A549 (cell line): Measurements from ENCODE around the gene RPS6KA2. TPM values are rescaled to one million over a fixed set of nuclear protein-coding genes. Genes with fewer than 3 reads are reported as not detected.

ENCODE experiments used
- ATAC-seq, 2 experiments: fragments of 200-7000 bp in 1 of 2; fragments of >200 bp in 1 of 2; cut with Nextera tagmentation in 1 of 2; cut with Tn5 transposase in 1 of 2; 3 replicates each; pipeline versions ENCODE4 v1.8.0 to v1.9.1; 2018 to 2020; ENCODE audit warnings: mild to moderate bottlenecking in 1 of 2, moderate library complexity in 1 of 2
- CTCF ChIA-PET: fragments of 300-600 bp; sonication (Branson Sonifier 250); formaldehyde crosslinking; extraction: SDS; loops from one replicate; lab custom pipeline; 2021; ENCODE audit warnings: antibody characterized with exemption, inconsistent platforms; lab: Yijun Ruan, JAX
- POLR2A ChIA-PET: fragments of 350-600 bp; formaldehyde crosslinking; extraction: SDS; loops from one replicate; lab custom pipeline; 2021; ENCODE audit warnings: antibody characterized with exemption, inconsistent platforms; lab: Yijun Ruan, JAX
- DNase-seq, 2 experiments: peaks; one replicate each; pipeline versions ENCODE4 v3.0.0 to v3.0.0-alpha.2; 2011 to 2016; ENCODE audit warnings: low read depth in 1 of 2, low spot score in 1 of 2
- FAIRE-seq: peaks from 2 replicates; lab custom pipeline; 2011; peaks lifted over from hg19 to GRCh38; lab: Jason Lieb, UNC
- H3K27ac ChIP-seq, 2 experiments: fragments of >200 bp; sonication (Bioruptor Twin); formaldehyde crosslinking; 3 replicates each; pipeline ENCODE4 v1.5.1; 2016 to 2017
- H3K4me1 ChIP-seq: fragments of >200 bp; sonication (Bioruptor Twin); formaldehyde crosslinking; 3 replicates; pipeline ENCODE4 v1.6.1; 2016
- H3K4me2 ChIP-seq: fragments of >200 bp; sonication (Bioruptor Twin); formaldehyde crosslinking; 3 replicates; pipeline ENCODE4 v1.6.1; 2016
- H3K4me3 ChIP-seq: fragments of >200 bp; sonication (Bioruptor Twin); formaldehyde crosslinking; 3 replicates; pipeline ENCODE4 v1.5.1; 2016
- H3K9me3 ChIP-seq: fragments of >200 bp; sonication (Bioruptor Twin); formaldehyde crosslinking; 3 replicates; pipeline ENCODE4 v1.6.1; 2016
- ATOH8 ChIP-seq: fragments of 250-450 bp; sonication (Bioruptor Pico); IDR thresholded peaks from 2 replicates; pipeline ENCODE4 v1.5.0; 2020; ENCODE audit warnings: low read depth, mild to moderate bottlenecking, moderate library complexity
- BHLHE40 ChIP-seq: IDR thresholded peaks from 2 replicates; pipeline ENCODE4 v1.6.1; 2012; ENCODE audit warnings: low read depth, low read length, inconsistent platforms
- CBX8 ChIP-seq: fragments of 200-600 bp; sonication (generic); IDR thresholded peaks from 2 replicates; pipeline ENCODE4 v1.6.1; 2016
- ELK1 ChIP-seq: fragments of 150-350 bp; IDR thresholded peaks from 2 replicates; pipeline ENCODE4 v1.6.1; 2014; ENCODE audit warnings: low read depth, mild to moderate bottlenecking, low read length
- HEYL ChIP-seq: fragments of 250-450 bp; sonication (Bioruptor Pico); IDR thresholded peaks from 2 replicates; pipeline ENCODE4 v1.8.0; 2021; ENCODE audit warnings: mild to moderate bottlenecking, moderate library complexity
- HOXB5 ChIP-seq: fragments of 250-450 bp; sonication (Bioruptor Pico); IDR thresholded peaks from 2 replicates; pipeline ENCODE4 v1.5.0; 2020; ENCODE audit warnings: mild to moderate bottlenecking, moderate library complexity
- KDM5A ChIP-seq: fragments of 200-600 bp; sonication (generic); IDR thresholded peaks from 2 replicates; pipeline ENCODE4 v1.6.1; 2016; ENCODE audit warnings: antibody characterized with exemption, mild to moderate bottlenecking
- MAFK ChIP-seq: fragments of 450-650 bp; IDR thresholded peaks from 2 replicates; pipeline ENCODE4 v1.6.1; 2014; ENCODE audit not compliant: partially characterized antibody
- RCOR1 ChIP-seq: fragments of 150-350 bp; IDR thresholded peaks from 2 replicates; pipeline ENCODE4 v1.6.1; 2014; ENCODE audit warnings: antibody characterized with exemption, low read length, low read depth
- SMC3 ChIP-seq: fragments of >200 bp; sonication (Bioruptor Twin); formaldehyde crosslinking; IDR thresholded peaks from 3 replicates; pipeline ENCODE4 v1.6.1; 2018; ENCODE audit warnings: inconsistent platforms
- ZFP36 ChIP-seq: fragments of 450-650 bp; IDR thresholded peaks from 2 replicates; pipeline ENCODE4 v1.6.1; 2014; ENCODE audit warnings: borderline replicate concordance; ENCODE audit not compliant: partially characterized antibody
- WGBS: methylation state at CpG from one replicate; pipeline ENCODE4 v1.1.6; 2017; ENCODE audit errors: missing lambda C conversion rate; 5-methylcytosine and 5-hydroxymethylcytosine counted together
- polyA plus RNA-seq, 4 experiments: library from polyadenylated mRNA; depleted of rRNA in 3 of 4; stranded (reverse); fragments of >200 nt; fragmentation: RNase III in 1 of 4; extraction: RNeasy Plus Mini Kit Qiagen cat#74134 plus additional on column Dnase treatment in 1 of 4; gene quantifications; 2 replicates in 3 of 4; 3 replicates in 1 of 4; pipeline ENCODE4 v1.2.3, GENCODE V29; 2011 to 2017
- TF ChIP-seq, protein P1 (sequence below): fragments of 450-650 bp; IDR thresholded peaks from 2 replicates; pipeline ENCODE4 v1.6.1; 2014; ENCODE audit warnings: antibody characterized with exemption
- TF ChIP-seq, protein P2 (sequence below): fragments of >200 bp; sonication (Bioruptor Twin); formaldehyde crosslinking; IDR thresholded peaks from 3 replicates; pipeline ENCODE4 v1.5.1; 2016

Gene RPS6KA2
- polyA plus RNA-seq, 2 of the 4 experiments (the other 2 are of a cell fraction) = 0.19 TPM; not detected in 1

- CTCF ChIA-PET = interaction anchor here (0.5 to 2.5 kb wide), 3 partner anchors 10 to 161 kb away, joined by 4 to 13 read pairs (median 5); no protein-coding TSS in a partner anchor
- 50% methylated on average over 10 of the region's 10 CpGs for WGBS
- DNase-seq = no peak
- no peaks in the 10 kb centered on the region for H3K9me3 ChIP-seq
- no peak for FAIRE-seq
- no peak overlapping the region for H3K4me3 ChIP-seq
- no peaks in the 10 kb centered on the region for H3K4me1 ChIP-seq
- no peak for TF ChIP-seq ZFP36
- no peak overlapping the region for H3K4me2 ChIP-seq
- no peak overlapping the region for H3K27ac ChIP-seq
- POLR2A ChIA-PET = no interaction called here
- ATAC-seq = no peak
Observed at GRCh38 chr6:166410426-166410935, 216.6 kb downstream of the RPS6KA2 start.

DNA sequence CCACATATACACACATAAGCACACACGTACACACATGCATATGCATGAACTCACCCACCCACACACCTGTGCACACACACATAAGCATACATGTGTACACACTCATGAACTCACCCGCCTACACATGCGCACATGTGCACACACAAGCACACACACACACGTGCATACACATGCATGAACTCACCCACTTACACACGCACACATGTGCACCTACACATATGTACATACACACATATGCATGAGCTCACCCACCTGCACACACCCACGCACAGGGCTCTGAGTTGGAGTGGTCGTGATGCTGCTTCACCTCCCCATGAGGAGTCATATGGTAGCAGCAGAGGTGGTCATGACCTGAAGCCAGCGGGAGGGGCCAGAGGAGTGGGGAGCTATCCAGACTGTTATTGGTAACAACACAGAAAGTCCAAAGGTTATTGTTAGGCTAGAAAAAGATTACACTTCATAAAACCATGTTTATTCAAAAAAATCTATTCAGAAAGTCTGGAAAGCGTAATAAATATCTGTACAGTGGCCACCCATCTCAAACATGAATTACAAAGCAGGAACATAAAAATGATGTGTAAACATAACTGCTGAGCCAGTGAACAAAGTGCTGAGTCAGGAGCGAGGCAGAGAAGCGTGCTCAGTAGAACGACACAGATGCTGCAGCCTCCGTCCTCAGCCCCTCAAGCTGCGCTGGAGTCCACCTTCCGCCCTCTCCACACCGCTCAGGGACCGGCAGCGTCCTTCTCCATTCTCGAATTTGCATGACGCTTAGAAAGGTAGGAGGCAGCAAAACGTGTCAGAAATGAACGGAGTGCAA lies 217.9 kb downstream of the RPS6KA2 start:
- DNase-seq (no peak), FAIRE-seq (no peak), ATAC-seq (no peak)
- no peaks in the 10 kb centered on the region for H3K4me1 ChIP-seq
- no peaks in the 10 kb centered on the region for H3K9me3 ChIP-seq
- 64% methylated on average over 20 of the region's 22 CpGs for WGBS
- H3K27ac ChIP-seq = no peak overlapping the region
- no peak overlapping the region for H3K4me2 ChIP-seq
- ChIA-PET CTCF (interaction anchor here (1.2 to 2.5 kb wide), 2 partner anchors 9 to 11 kb away, joined by 4 to 13 read pairs; no protein-coding TSS in a partner anchor), POLR2A (no interaction called here)
- no peak overlapping the region for H3K4me3 ChIP-seq
- TF ChIP-seq, protein P1, sequence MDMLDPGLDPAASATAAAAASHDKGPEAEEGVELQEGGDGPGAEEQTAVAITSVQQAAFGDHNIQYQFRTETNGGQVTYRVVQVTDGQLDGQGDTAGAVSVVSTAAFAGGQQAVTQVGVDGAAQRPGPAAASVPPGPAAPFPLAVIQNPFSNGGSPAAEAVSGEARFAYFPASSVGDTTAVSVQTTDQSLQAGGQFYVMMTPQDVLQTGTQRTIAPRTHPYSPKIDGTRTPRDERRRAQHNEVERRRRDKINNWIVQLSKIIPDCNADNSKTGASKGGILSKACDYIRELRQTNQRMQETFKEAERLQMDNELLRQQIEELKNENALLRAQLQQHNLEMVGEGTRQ = no peak
- TF ChIP-seq MAFK (peak; percentile 80), CBX8 (no peak)

GRCh38 chr6:166406197-166406596 lies 220.9 kb downstream of the RPS6KA2 start:
- CTCF ChIA-PET = no interaction called here
- POLR2A ChIA-PET = no interaction called here
- no peak for TF ChIP-seq HEYL (CRISPR knock-in tag)
- TF ChIP-seq, protein P2, sequence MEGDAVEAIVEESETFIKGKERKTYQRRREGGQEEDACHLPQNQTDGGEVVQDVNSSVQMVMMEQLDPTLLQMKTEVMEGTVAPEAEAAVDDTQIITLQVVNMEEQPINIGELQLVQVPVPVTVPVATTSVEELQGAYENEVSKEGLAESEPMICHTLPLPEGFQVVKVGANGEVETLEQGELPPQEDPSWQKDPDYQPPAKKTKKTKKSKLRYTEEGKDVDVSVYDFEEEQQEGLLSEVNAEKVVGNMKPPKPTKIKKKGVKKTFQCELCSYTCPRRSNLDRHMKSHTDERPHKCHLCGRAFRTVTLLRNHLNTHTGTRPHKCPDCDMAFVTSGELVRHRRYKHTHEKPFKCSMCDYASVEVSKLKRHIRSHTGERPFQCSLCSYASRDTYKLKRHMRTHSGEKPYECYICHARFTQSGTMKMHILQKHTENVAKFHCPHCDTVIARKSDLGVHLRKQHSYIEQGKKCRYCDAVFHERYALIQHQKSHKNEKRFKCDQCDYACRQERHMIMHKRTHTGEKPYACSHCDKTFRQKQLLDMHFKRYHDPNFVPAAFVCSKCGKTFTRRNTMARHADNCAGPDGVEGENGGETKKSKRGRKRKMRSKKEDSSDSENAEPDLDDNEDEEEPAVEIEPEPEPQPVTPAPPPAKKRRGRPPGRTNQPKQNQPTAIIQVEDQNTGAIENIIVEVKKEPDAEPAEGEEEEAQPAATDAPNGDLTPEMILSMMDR = no peak
- no peak for TF ChIP-seq MAFK
- no peak for TF ChIP-seq KDM5A
- TF ChIP-seq BHLHE40 = no peak
- TF ChIP-seq ELK1 = no peak
- no peak for TF ChIP-seq SMC3
- no peak for TF ChIP-seq ATOH8 (CRISPR knock-in tag)
- no peak for TF ChIP-seq HOXB5 (CRISPR knock-in tag)
- no peak for TF ChIP-seq RCOR1
- 89% methylated on average over 6 of the region's 12 CpGs for WGBS
- no peak for FAIRE-seq
- H3K27ac ChIP-seq = no peak overlapping the region
- H3K4me3 ChIP-seq = no peak overlapping the region
- H3K4me1 ChIP-seq = no peaks in the 10 kb centered on the region
- DNase-seq = no peak
- no peaks in the 10 kb centered on the region for H3K9me3 ChIP-seq
- ATAC-seq = no peak
- no peak overlapping the region for H3K4me2 ChIP-seq
